Endodermal cell (in vitro differentiated cells): Measurements from ENCODE around the gene ALDH1L1. TPM values are rescaled to one million over a fixed set of nuclear protein-coding genes. Genes with fewer than 3 reads are reported as not detected.

Experiments
- DNase-seq: peaks from one replicate; pipeline ENCODE4 v3.0.0-alpha.2; 2017
- H3K27ac ChIP-seq: 2 replicates; pipeline ENCODE4 v1.5.1; 2013; ENCODE audit warnings: mild to moderate bottlenecking, low read depth, low read length, moderate library complexity
- H3K27me3 ChIP-seq: 2 replicates; pipeline ENCODE4 v1.6.1; 2013; ENCODE audit warnings: mild to moderate bottlenecking, low read length, moderate library complexity; ENCODE audit not compliant: insufficient read depth, control insufficient read depth, poor library complexity, severe bottlenecking
- H3K36me3 ChIP-seq: 2 replicates; pipeline ENCODE4 v1.7.0; 2013; ENCODE audit warnings: mild to moderate bottlenecking, low read length, moderate library complexity; ENCODE audit not compliant: control insufficient read depth, insufficient read depth
- H3K4me1 ChIP-seq: one replicate; pipeline ENCODE4 v1.7.0; 2013; ENCODE audit warnings: low read length; ENCODE audit not compliant: control insufficient read depth, insufficient read depth
- H3K4me3 ChIP-seq: 2 replicates; pipeline ENCODE4 v1.5.1; 2013; ENCODE audit warnings: mild to moderate bottlenecking, low read length, moderate library complexity
- H3K9ac ChIP-seq: 2 replicates; pipeline ENCODE4 v1.6.1; 2013; ENCODE audit warnings: mild to moderate bottlenecking, low read length, moderate library complexity; ENCODE audit not compliant: poor library complexity, severe bottlenecking; ENCODE audit errors: extremely low read depth
- H3K9me3 ChIP-seq: 2 replicates; pipeline ENCODE4 v1.6.1; 2013; ENCODE audit warnings: mild to moderate bottlenecking, low read length, moderate library complexity; ENCODE audit not compliant: control insufficient read depth
- H3K27ac Mint-ChIP-seq: 2 replicates; pipeline ENCODE4 v1.8.0; 2020; ENCODE audit warnings: mixed read lengths
- H3K27me3 Mint-ChIP-seq: 2 replicates; pipeline ENCODE4 v1.8.0; 2021; ENCODE audit warnings: mild to moderate bottlenecking, mixed read lengths; ENCODE audit not compliant: insufficient read depth
- H3K36me3 Mint-ChIP-seq: 2 replicates; pipeline ENCODE4 v1.8.0; 2020; ENCODE audit warnings: low read depth, mixed read lengths
- H3K4me1 Mint-ChIP-seq: 2 replicates; pipeline ENCODE4 v1.8.0; 2020; ENCODE audit warnings: mixed read lengths
- H3K4me3 Mint-ChIP-seq: 2 replicates; pipeline ENCODE4 v1.8.0; 2020; ENCODE audit warnings: mild to moderate bottlenecking, moderate library complexity, mixed read lengths
- H3K9me3 Mint-ChIP-seq: 2 replicates; pipeline ENCODE4 v1.8.0; 2020; ENCODE audit warnings: mild to moderate bottlenecking, mixed read lengths
- WGBS, 2 experiments: methylation state at CpG; one replicate each; pipeline versions ENCODE4 v1.1.5 to v1.1.7; 2013; ENCODE audit warnings: missing lambda C conversion rate in 2 of 2, mixed read lengths in 1 of 2; ENCODE audit not compliant: insufficient coverage in 1 of 2, insufficient read length in 1 of 2; 5-methylcytosine and 5-hydroxymethylcytosine counted together
- total RNA-seq, 2 donors: library from RNA; stranded (reverse); fragmentation: NEBNext Ultra II Directional in 1 of 2; extraction: Animal tissue kit (Norgen Biotek cat#: 25700) in 1 of 2; gene quantifications; 2 replicates in 1 of 2; 3 replicates in 1 of 2; pipeline ENCODE4 v1.2.1, GENCODE V29; 2021
- TF ChIP-seq, protein P1 (sequence below): fragments of 200-600 bp; sonication (generic); conservative IDR thresholded peaks from 2 replicates; pipeline ENCODE4 v1.5.0; 2021; ENCODE audit warnings: antibody characterized with exemption, mild to moderate bottlenecking

The ALDH1L1 gene
- total RNA-seq, 2 donors from 2014 or later, result 1.0 to 1.6 TPM

DNA sequence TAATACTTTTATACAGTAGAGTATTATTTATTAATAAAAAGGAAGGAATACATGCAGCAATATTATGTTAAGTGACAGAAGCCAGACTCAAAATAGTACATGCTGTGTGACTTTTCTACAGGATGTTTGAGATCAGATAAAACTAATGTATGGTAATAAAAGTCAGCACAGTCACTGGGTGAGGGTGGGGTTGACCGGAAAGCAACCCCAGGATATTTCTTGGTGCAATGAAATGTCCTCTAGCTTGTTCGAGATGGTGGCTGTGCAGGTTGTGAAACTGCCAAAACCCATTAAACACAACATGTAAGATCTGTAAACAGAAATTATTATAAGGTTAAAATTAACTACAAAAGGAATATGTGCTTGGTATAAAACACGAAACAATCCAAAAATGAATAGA is 20.8 kb upstream of the ALDH1L1 start:
- Mint-ChIP-seq H3K4me1 (no peaks in the 10 kb centered on the region), H3K27me3 (peaks cover 5% of the 10 kb centered on the region), H3K27ac (no peak overlapping the region), H3K4me3 (no peak overlapping the region), H3K36me3 (peaks cover 2% of the 10 kb centered on the region), H3K9me3 (peaks cover 28% of the 10 kb centered on the region)
- WGBS, 2 experiments, result 89% methylated on average over 2 of the region's 3 CpGs; no CpG with 5 or more reads in 1 of the 2 experiments
- Histone ChIP-seq H3K9me3 (peaks cover 26% of the 10 kb centered on the region), H3K9ac (no peak overlapping the region), H3K4me3 (no peak overlapping the region), H3K27me3 (no peaks in the 10 kb centered on the region), H3K4me1 (no peaks in the 10 kb centered on the region), H3K36me3 (no peaks in the 10 kb centered on the region), H3K27ac (no peak overlapping the region)
- TF ChIP-seq, protein P1, sequence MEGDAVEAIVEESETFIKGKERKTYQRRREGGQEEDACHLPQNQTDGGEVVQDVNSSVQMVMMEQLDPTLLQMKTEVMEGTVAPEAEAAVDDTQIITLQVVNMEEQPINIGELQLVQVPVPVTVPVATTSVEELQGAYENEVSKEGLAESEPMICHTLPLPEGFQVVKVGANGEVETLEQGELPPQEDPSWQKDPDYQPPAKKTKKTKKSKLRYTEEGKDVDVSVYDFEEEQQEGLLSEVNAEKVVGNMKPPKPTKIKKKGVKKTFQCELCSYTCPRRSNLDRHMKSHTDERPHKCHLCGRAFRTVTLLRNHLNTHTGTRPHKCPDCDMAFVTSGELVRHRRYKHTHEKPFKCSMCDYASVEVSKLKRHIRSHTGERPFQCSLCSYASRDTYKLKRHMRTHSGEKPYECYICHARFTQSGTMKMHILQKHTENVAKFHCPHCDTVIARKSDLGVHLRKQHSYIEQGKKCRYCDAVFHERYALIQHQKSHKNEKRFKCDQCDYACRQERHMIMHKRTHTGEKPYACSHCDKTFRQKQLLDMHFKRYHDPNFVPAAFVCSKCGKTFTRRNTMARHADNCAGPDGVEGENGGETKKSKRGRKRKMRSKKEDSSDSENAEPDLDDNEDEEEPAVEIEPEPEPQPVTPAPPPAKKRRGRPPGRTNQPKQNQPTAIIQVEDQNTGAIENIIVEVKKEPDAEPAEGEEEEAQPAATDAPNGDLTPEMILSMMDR, result no peak
- no peak for DNase-seq

DNA sequence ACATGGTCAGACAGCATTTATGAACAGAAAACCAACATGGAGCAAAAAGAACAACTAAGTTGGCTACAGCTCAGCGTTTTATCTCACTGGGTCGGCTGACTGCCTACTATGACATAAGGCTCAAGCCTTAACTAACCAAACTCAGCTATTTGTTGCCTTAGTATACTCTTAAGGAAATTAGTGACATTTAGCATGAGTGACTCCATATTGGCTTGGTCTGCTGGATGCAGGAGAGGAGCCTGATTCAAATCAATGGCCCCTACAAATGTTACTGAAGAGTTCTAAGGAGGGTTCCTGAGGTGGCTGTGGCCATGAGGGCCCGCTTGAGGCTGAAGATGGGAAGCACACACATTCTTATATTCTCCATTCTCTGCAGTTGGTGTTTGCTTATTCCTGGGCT is 20.1 kb upstream of the ALDH1L1 start:
- no peak for DNase-seq
- Histone ChIP-seq H3K4me3 (no peak overlapping the region), H3K9me3 (peaks cover 30% of the 10 kb centered on the region), H3K36me3 (no peaks in the 10 kb centered on the region), H3K27ac (no peak overlapping the region), H3K27me3 (no peaks in the 10 kb centered on the region), H3K9ac (no peak overlapping the region), H3K4me1 (no peaks in the 10 kb centered on the region)
- H3K36me3 Mint-ChIP-seq, result peaks cover 2% of the 10 kb centered on the region
- no peaks in the 10 kb centered on the region for H3K4me1 Mint-ChIP-seq
- 75 to 81% methylated on average over 2 to 3 of the region's 3 CpGs for WGBS, 2 experiments
- TF ChIP-seq, protein P1, result no peak
- no peak overlapping the region for H3K27ac Mint-ChIP-seq
- peaks cover 33% of the 10 kb centered on the region for H3K9me3 Mint-ChIP-seq
- peaks cover 5% of the 10 kb centered on the region for H3K27me3 Mint-ChIP-seq
- no peak overlapping the region for H3K4me3 Mint-ChIP-seq

DNA sequence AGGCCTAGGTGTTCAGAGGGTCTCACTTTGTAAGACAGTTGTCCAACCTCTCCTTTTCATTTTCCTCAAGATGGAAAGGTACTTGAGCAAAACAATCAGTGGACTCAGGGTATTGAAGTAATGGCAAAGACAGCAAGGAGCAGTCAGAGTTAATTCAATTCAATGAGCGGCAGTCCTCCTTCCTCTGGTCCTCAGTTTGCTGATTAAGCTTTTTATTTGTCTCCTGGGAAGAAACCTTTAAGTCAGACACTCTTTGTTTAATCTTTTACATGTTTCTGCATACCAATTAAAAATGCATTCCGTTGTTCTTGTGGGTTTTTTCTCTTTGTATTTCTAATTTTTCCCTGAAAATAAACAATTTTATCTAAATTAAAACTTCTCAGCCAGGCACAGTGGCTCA is 18.9 kb upstream of the ALDH1L1 start:
- Mint-ChIP-seq H3K27me3 (no peaks in the 10 kb centered on the region), H3K4me3 (no peak overlapping the region), H3K4me1 (no peaks in the 10 kb centered on the region), H3K9me3 (peaks cover 41% of the 10 kb centered on the region), H3K27ac (no peak overlapping the region), H3K36me3 (peaks cover 6% of the 10 kb centered on the region)
- H3K36me3 ChIP-seq, result no peaks in the 10 kb centered on the region
- peaks cover 43% of the 10 kb centered on the region for H3K9me3 ChIP-seq
- no peak overlapping the region for H3K4me3 ChIP-seq
- 90 to 96% methylated on average over 2 of the region's 2 CpGs for WGBS, 2 experiments
- H3K4me1 ChIP-seq, result no peaks in the 10 kb centered on the region
- TF ChIP-seq, protein P1, result no peak
- no peak overlapping the region for H3K9ac ChIP-seq
- no peak for DNase-seq
- H3K27me3 ChIP-seq, result no peaks in the 10 kb centered on the region
- no peak overlapping the region for H3K27ac ChIP-seq
